H1 (cell line): ENCODE results near the gene SIGLEC11. TPM values are rescaled to one million over a fixed set of nuclear protein-coding genes. Genes with fewer than 3 reads are reported as not detected.

Experiments
- CTCF ChIA-PET: fragments of 300-600 bp; sonication (Branson Sonifier 250); formaldehyde crosslinking; loops from one replicate; lab custom pipeline; 2021; ENCODE audit not compliant: partially characterized antibody; lab: Charles Lee
- POLR2A ChIA-PET: fragments of 300-600 bp; sonication (Branson Sonifier 250); formaldehyde crosslinking; loops from one replicate; lab custom pipeline; 2021; ENCODE audit warnings: inconsistent platforms; ENCODE audit not compliant: partially characterized antibody; lab: Charles Lee
- DNase-seq, 2 experiments: peaks; one replicate each; pipeline versions ENCODE4 v3.0.0 to v3.0.0-alpha.2; 2010 to 2022; ENCODE audit warnings: low spot score in 2 of 2, low read depth in 1 of 2, mixed read lengths in 1 of 2
- FAIRE-seq: peaks from 2 replicates; lab custom pipeline; 2011; peaks lifted over from hg19 to GRCh38; lab: Jason Lieb, UNC
- H2AFZ ChIP-seq: 2 replicates; pipeline ENCODE4 v1.8.1; 2012; ENCODE audit warnings: low read length, inconsistent platforms
- H2AK5ac ChIP-seq: 2 replicates; pipeline ENCODE4 v1.6.1; 2013; ENCODE audit warnings: low read depth, low read length
- H2BK120ac ChIP-seq: replicated peaks from 2 replicates; pipeline ENCODE3; 2013; ENCODE audit warnings: low read depth, low read length, inconsistent platforms
- H2BK12ac ChIP-seq: 2 replicates; pipeline ENCODE4 v1.6.1; 2013; ENCODE audit warnings: low read depth, low read length
- H2BK15ac ChIP-seq: 2 replicates; pipeline ENCODE4 v1.6.1; 2013; ENCODE audit warnings: low read length
- H2BK20ac ChIP-seq: 2 replicates; pipeline ENCODE4 v1.6.1; 2013; ENCODE audit warnings: low read length
- H2BK5ac ChIP-seq: 2 replicates; pipeline ENCODE4 v1.6.1; 2013; ENCODE audit warnings: low read depth, low read length
- H3K14ac ChIP-seq: 2 replicates; pipeline ENCODE4 v1.6.1; 2013; ENCODE audit warnings: inconsistent platforms; ENCODE audit not compliant: insufficient read length
- H3K18ac ChIP-seq: 2 replicates; pipeline ENCODE4 v1.6.1; 2013; ENCODE audit warnings: low read length; ENCODE audit errors: extremely low read depth
- H3K23ac ChIP-seq: 2 replicates; pipeline ENCODE4 v1.6.1; 2013; ENCODE audit warnings: inconsistent platforms; ENCODE audit not compliant: insufficient read length
- H3K23me2 ChIP-seq: 2 replicates; pipeline ENCODE4 v1.6.1; 2013; ENCODE audit warnings: low read depth, low read length
- H3K27ac ChIP-seq: 2 replicates; pipeline ENCODE4 v1.6.1; 2011; ENCODE audit warnings: low read depth, low read length, inconsistent platforms
- H3K27me3 ChIP-seq, 4 experiments: replicated peaks in 1 of 4; 1 replicate in 1 of 4; 2 replicates in 3 of 4; pipeline versions ENCODE4 v1.6.1 to v1.8.1; 2011 to 2013; ENCODE audit warnings: low read length in 3 of 4, mild to moderate bottlenecking in 3 of 4, inconsistent platforms in 2 of 4, mixed read lengths in 2 of 4, moderate library complexity in 1 of 4; ENCODE audit not compliant: control insufficient read depth in 3 of 4, insufficient read depth in 3 of 4; ENCODE audit errors: extremely low read depth in 1 of 4
- H3K36me3 ChIP-seq, 4 experiments: 2 replicates each; pipeline versions ENCODE4 v1.6.1 to v1.8.1; 2011 to 2013; ENCODE audit warnings: mild to moderate bottlenecking in 4 of 4, low read length in 3 of 4, moderate library complexity in 2 of 4, control low read depth in 1 of 4, inconsistent platforms in 1 of 4; ENCODE audit not compliant: insufficient read depth in 4 of 4, control insufficient read depth in 2 of 4
- H3K4ac ChIP-seq: replicated peaks from 2 replicates; pipeline ENCODE3; 2013; ENCODE audit warnings: low read length, low read depth, mixed read lengths, inconsistent platforms; ENCODE audit not compliant: insufficient read length
- H3K4me1 ChIP-seq, 4 experiments: replicated peaks in 1 of 4; 1 replicate in 1 of 4; 2 replicates in 3 of 4; pipeline versions ENCODE4 v1.6.1 to v1.8.1; 2011 to 2013; ENCODE audit warnings: low read length in 3 of 4, inconsistent platforms in 2 of 4, mixed read lengths in 1 of 4; ENCODE audit not compliant: insufficient read depth in 4 of 4, control insufficient read depth in 3 of 4
- H3K4me2 ChIP-seq, 2 experiments: 2 replicates each; pipeline versions ENCODE4 v1.6.1 to v1.8.1; 2011 to 2013; ENCODE audit warnings: low read depth in 2 of 2, low read length in 2 of 2, control low read depth in 1 of 2, inconsistent platforms in 1 of 2, mild to moderate bottlenecking in 1 of 2; ENCODE audit not compliant: insufficient read depth in 1 of 2
- H3K4me3 ChIP-seq, 4 experiments: fragments of 200-600, 300-600 bp in 1 of 4; sonication (generic), shearing (Covaris generic), sonication (Bioruptor Twin) in 1 of 4; 2 replicates each; pipeline versions ENCODE4 v1.5.1 to v1.8.1; 2011 to 2016; ENCODE audit warnings: low read length in 4 of 4, low read depth in 3 of 4, control low read depth in 2 of 4, inconsistent platforms in 2 of 4, mild to moderate bottlenecking in 2 of 4, mixed read lengths in 1 of 4, moderate library complexity in 1 of 4; ENCODE audit not compliant: insufficient read depth in 2 of 4; ENCODE audit errors: extremely low read depth in 1 of 4
- H3K56ac ChIP-seq: replicated peaks from 2 replicates; pipeline ENCODE3; 2013; ENCODE audit warnings: low read depth, mild to moderate bottlenecking, mixed read lengths, low read length, inconsistent platforms; ENCODE audit not compliant: insufficient read length
- H3K79me1 ChIP-seq: 2 replicates; pipeline ENCODE4 v1.6.1; 2013; ENCODE audit warnings: low read depth, low read length, control low read depth
- H3K79me2 ChIP-seq, 2 experiments: 2 replicates each; pipeline versions ENCODE4 v1.6.1 to v1.8.1; 2012 to 2013; ENCODE audit warnings: low read length in 2 of 2, mild to moderate bottlenecking in 2 of 2, inconsistent platforms in 1 of 2; ENCODE audit not compliant: insufficient read depth in 2 of 2, control insufficient read depth in 1 of 2
- H3K9ac ChIP-seq, 4 experiments: replicated peaks in 1 of 4; 1 replicate in 1 of 4; 2 replicates in 3 of 4; pipeline versions ENCODE4 v1.6.1 to v1.8.1; 2011 to 2013; ENCODE audit warnings: low read depth in 3 of 4, low read length in 3 of 4, control low read depth in 2 of 4, mild to moderate bottlenecking in 2 of 4, moderate library complexity in 2 of 4, inconsistent platforms in 1 of 4; ENCODE audit errors: extremely low read depth in 1 of 4
- H3K9me3 ChIP-seq, 2 experiments: 2 replicates each; pipeline versions ENCODE4 v1.6.1 to v1.8.1; 2012 to 2013; ENCODE audit warnings: mild to moderate bottlenecking in 2 of 2, moderate library complexity in 2 of 2, control low read depth in 1 of 2, inconsistent platforms in 1 of 2, low read depth in 1 of 2, low read length in 1 of 2, mixed read lengths in 1 of 2; ENCODE audit not compliant: insufficient read depth in 2 of 2
- H4K20me1 ChIP-seq, 2 experiments: replicated peaks in 1 of 2; 2 replicates each; pipeline versions ENCODE3 to v1.8.1; 2011 to 2013; ENCODE audit warnings: inconsistent platforms in 2 of 2, low read length in 2 of 2, mild to moderate bottlenecking in 1 of 2; ENCODE audit not compliant: insufficient read depth in 2 of 2, control insufficient read depth in 1 of 2
- H4K5ac ChIP-seq: 2 replicates; pipeline ENCODE4 v1.6.1; 2013; ENCODE audit warnings: low read length, low read depth, mixed read lengths, inconsistent platforms; ENCODE audit not compliant: insufficient read length
- H4K8ac ChIP-seq: 2 replicates; pipeline ENCODE4 v1.8.0; 2013; ENCODE audit warnings: mild to moderate bottlenecking, moderate library complexity, low read length, inconsistent platforms; ENCODE audit not compliant: insufficient read depth; ENCODE audit errors: extremely low read depth
- H4K91ac ChIP-seq: replicated peaks from 2 replicates; pipeline ENCODE3; 2013; ENCODE audit warnings: low read length, mixed read lengths, inconsistent platforms; ENCODE audit not compliant: insufficient read length
- PHF8 ChIP-seq: fragments of 200-600 bp; sonication (generic); conservative IDR thresholded peaks from 2 replicates; pipeline ENCODE4 v1.7.1; 2012; ENCODE audit warnings: low read depth, mild to moderate bottlenecking, inconsistent platforms, low read length, moderate library complexity
- SP1 ChIP-seq: IDR thresholded peaks from 2 replicates; pipeline ENCODE4 v1.6.1; 2011; ENCODE audit warnings: low read depth, low read length
- SP2 ChIP-seq: IDR thresholded peaks from 2 replicates; pipeline ENCODE4 v1.6.1; 2012; ENCODE audit warnings: mild to moderate bottlenecking, low read length, inconsistent platforms
- WGBS, 2 experiments: shearing (Covaris generic) in 1 of 2; methylation state at CpG; one replicate each; pipeline versions ENCODE4 v1.1.6 to v1.1.7; 2013 to 2015; ENCODE audit warnings: low lambda C conversion rate in 2 of 2, mixed read lengths in 2 of 2, inconsistent platforms in 1 of 2, low coverage in 1 of 2, missing lambda C conversion rate in 1 of 2; ENCODE audit not compliant: insufficient replicate concordance in 2 of 2, insufficient coverage in 1 of 2, insufficient read length in 1 of 2; ENCODE audit errors: extremely low coverage in 1 of 2, missing lambda C conversion rate in 1 of 2; 5-methylcytosine and 5-hydroxymethylcytosine counted together
- polyA plus RNA-seq, 7 experiments: library from polyadenylated mRNA; depleted of rRNA in 3 of 7; stranded (reverse) in 5 of 7; unstranded in 2 of 7; fragments of >200 nt in 5 of 7; fragments of 200-250 nt in 2 of 7; gene quantifications; 1 replicate in 5 of 7; 2 replicates in 1 of 7; 4 replicates in 1 of 7; pipeline versions ENCODE4 v1.2.1 to v1.2.3, GENCODE V29; 2011 to 2013; ENCODE audit warnings: missing spikeins in 2 of 7, mixed read lengths in 2 of 7
- total RNA-seq: library from RNA; stranded (reverse); fragmentation: NEBNext Ultra II Directional; extraction: Animal tissue kit (Norgen Biotek cat#: 25700); gene quantifications from 2 replicates; pipeline ENCODE4 v1.2.1, GENCODE V29; 2021

The SIGLEC11 gene
- total and polyA plus RNA-seq, 2 of the 8 experiments (the other 6 are each of a cell fraction or from before 2014, with no cell fraction given): 0.18 TPM; not detected in 1

GRCh38 chr19:49946415-49946814, 14.6 kb downstream of the SIGLEC11 start:
- Histone ChIP-seq H3K27me3 (no peaks in the 10 kb centered on the region), H2BK15ac (no peak overlapping the region), H3K4ac (no peak overlapping the region), H2AFZ (no peak overlapping the region), H3K79me1 (no peaks in the 10 kb centered on the region), H3K23me2 (no peaks in the 10 kb centered on the region), H3K4me3 (no peak overlapping the region), H2AK5ac (no peak overlapping the region), H3K18ac (no peak overlapping the region), H4K8ac (no peak overlapping the region)
- POLR2A ChIA-PET: interaction anchor here (1.2 kb wide), 1 partner anchor 25 kb away, joined by 3 read pairs; no protein-coding TSS in a partner anchor
- CTCF ChIA-PET: interaction anchor here (1.0 to 3.4 kb wide), 4 partner anchors 9 to 189 kb away, joined by 3 to 18 read pairs (median 4); no protein-coding TSS in a partner anchor
- 92% methylated on average over 8 of the region's 8 CpGs; no CpG with 5 or more reads in 1 of the 2 experiments for WGBS, 2 experiments
- DNase-seq: no peak
- no peak for TF ChIP-seq PHF8
- peak; percentile 7; the same call in 1 of the 2 replicates for TF ChIP-seq SP2
- TF ChIP-seq SP1: peak; percentile 75
- TF ChIP-seq, all 59 proteins: peak for 2
- H3K4me1 ChIP-seq: no peaks in the 10 kb centered on the region
- H2BK12ac ChIP-seq: no peak overlapping the region
- H4K91ac ChIP-seq: no peak overlapping the region
- H4K20me1 ChIP-seq: peaks cover 0 to 1% of the 10 kb centered on the region in 2 experiments
- no peak overlapping the region for H3K14ac ChIP-seq
- H2BK120ac ChIP-seq: no peak overlapping the region
- no peak overlapping the region for H3K4me2 ChIP-seq
- no peak overlapping the region for H2BK20ac ChIP-seq
- no peak overlapping the region for H3K23ac ChIP-seq
- no peak overlapping the region for H3K9ac ChIP-seq
- no peak overlapping the region for H2BK5ac ChIP-seq
- H3K79me2 ChIP-seq: no peaks in the 10 kb centered on the region
- H3K9me3 ChIP-seq: no peaks in the 10 kb centered on the region
- H3K36me3 ChIP-seq: no peaks in the 10 kb centered on the region
- no peak overlapping the region for H3K27ac ChIP-seq
- no peak overlapping the region for H4K5ac ChIP-seq
- no peak for FAIRE-seq
- H3K56ac ChIP-seq: no peak overlapping the region
